GM12892 (cell line): ENCODE data around the gene DDX39B.
"Not testable (repeated sequence)": the region's sequence is repeated elsewhere in the genome, so short reads cannot be mapped to it uniquely, and the experiment has no call there.

Experiments
- DNase-seq: peaks from one replicate; pipeline ENCODE4 v3.0.0; 2011; ENCODE audit not compliant: insufficient read length
- FAIRE-seq: peaks from 2 replicates; lab custom pipeline; 2011; peaks lifted over from hg19 to GRCh38; lab: Jason Lieb, UNC
- POLR2A ChIP-seq: IDR thresholded peaks from 2 replicates; pipeline ENCODE4 v1.6.1; 2011; ENCODE audit warnings: low read depth, low read length, control low read depth
- POLR2AphosphoS5 ChIP-seq: IDR thresholded peaks from 2 replicates; pipeline ENCODE4 v1.6.1; 2011; ENCODE audit warnings: low read depth, low read length, control low read depth
- TAF1 ChIP-seq: IDR thresholded peaks from 2 replicates; pipeline ENCODE4 v1.6.1; 2011; ENCODE audit warnings: low read depth, mild to moderate bottlenecking, control low read depth, low read length, borderline replicate concordance

Gene DDX39B

GRCh38 chr6:31558631-31559500, 17.1 kb upstream of the DDX39B start:
- TF ChIP-seq TAF1: peak; percentile 45
- TF ChIP-seq POLR2A: peak; percentile 80
- peak; percentile 91 for TF ChIP-seq POLR2AphosphoS5
- DNase-seq (peak; percentile 66), FAIRE-seq (peak; percentile 94)

- FAIRE-seq (no peak), DNase-seq (no peak)
- TF ChIP-seq TAF1 (no peak), POLR2A (no peak; the same call in 1 of the 2 replicates), POLR2AphosphoS5 (no peak)
Measured at GRCh38 chr6:31558318-31558625, 16.5 kb upstream of the DDX39B start.

- FAIRE-seq: peak; percentile 9
- no peak for DNase-seq
- TF ChIP-seq TAF1 (no peak), POLR2AphosphoS5 (no peak), POLR2A (no peak)
Measured at GRCh38 chr6:31557443-31558317, 15.9 kb upstream of the DDX39B start.

- FAIRE-seq (peak; percentile 69), DNase-seq (no peak)
- TF ChIP-seq TAF1: no peak
- TF ChIP-seq POLR2AphosphoS5: no peak
- no peak for TF ChIP-seq POLR2A
Measured at GRCh38 chr6:31556307-31556706, 14.5 kb upstream of the DDX39B start.

- not testable (repeated sequence) for DNase-seq
- peak; percentile 62 for FAIRE-seq
Measured at GRCh38 chr6:31551371-31551770, 9.6 kb upstream of the DDX39B start.

GRCh38 chr6:31548544-31548873, 6.7 kb upstream of the DDX39B start:
- FAIRE-seq (no peak), DNase-seq (no peak)
- TF ChIP-seq TAF1: no peak
- no peak for TF ChIP-seq POLR2A
- TF ChIP-seq POLR2AphosphoS5: no peak

- no peak for FAIRE-seq
- DNase-seq: no peak
- TF ChIP-seq TAF1: no peak
- 0 out of 2 replicates have a peak, but pooled peaks have one; percentile 3 for TF ChIP-seq POLR2AphosphoS5
Measured at GRCh38 chr6:31547727-31548543, 6.1 kb upstream of the DDX39B start.

- FAIRE-seq (peak; percentile 96), DNase-seq (peak; percentile 80)
- TF ChIP-seq TAF1 (no peak; the same call in 1 of the 2 replicates), POLR2A (peak; percentile 29; the same call in 1 of the 2 replicates), POLR2AphosphoS5 (peak; percentile 43; the same call in 1 of the 2 replicates)
Measured at GRCh38 chr6:31546958-31547726, 5.3 kb upstream of the DDX39B start, which contains the start of gene NFKBIL1. NFKBIL1 (plus strand) TSS chr6:31547608; CDS start chr6:31547695, 87 bp downstream.

GRCh38 chr6:31546339-31546957, 4.6 kb upstream of the DDX39B start, which contains the start of gene ATP6V1G2:
ATP6V1G2 (minus strand) TSS chr6:31546608; CDS start chr6:31546559, 49 bp downstream.
- no peak for DNase-seq
- TF ChIP-seq TAF1 (no peak), POLR2AphosphoS5 (no peak), POLR2A (no peak)
- FAIRE-seq: peak; percentile 92

- FAIRE-seq (no peak), DNase-seq (no peak)
- TF ChIP-seq TAF1: no peak
- no peak for TF ChIP-seq POLR2A
- no peak for TF ChIP-seq POLR2AphosphoS5
Measured at GRCh38 chr6:31545291-31545690, 3.5 kb upstream of the DDX39B start.

GRCh38 chr6:31544676-31545075, 2.9 kb upstream of the DDX39B start:
- FAIRE-seq (no peak), DNase-seq (no peak)

More at GRCh38 chr6:31544676-31545075, 2.9 kb upstream of the DDX39B start:
- TF ChIP-seq TAF1 (no peak), POLR2A (no peak), POLR2AphosphoS5 (no peak)
